Thyroid gland (tissue), 4 donors: ENCODE measurements around the gene BCL2L2.

Source experiments
- POLR2A ChIP-seq, 2 donors: fragments of 450-650 bp; IDR thresholded peaks; one replicate each; pipeline ENCODE4 v1.6.1; 2017; ENCODE audit warnings: antibody characterized with exemption in 2 of 2, mild to moderate bottlenecking in 2 of 2, moderate library complexity in 1 of 2
- TF ChIP-seq, protein P1 (sequence below), 6 experiments: fragments of 200-600 bp in 3 of 6; fragments of 450-650 bp in 3 of 6; sonication (generic) in 3 of 6; IDR thresholded peaks; one replicate each; pipeline ENCODE4 v1.5.1; 2016 to 2019; ENCODE audit warnings: antibody characterized with exemption in 6 of 6, mild to moderate bottlenecking in 2 of 6, inconsistent platforms in 1 of 6, moderate library complexity in 1 of 6

DNA sequence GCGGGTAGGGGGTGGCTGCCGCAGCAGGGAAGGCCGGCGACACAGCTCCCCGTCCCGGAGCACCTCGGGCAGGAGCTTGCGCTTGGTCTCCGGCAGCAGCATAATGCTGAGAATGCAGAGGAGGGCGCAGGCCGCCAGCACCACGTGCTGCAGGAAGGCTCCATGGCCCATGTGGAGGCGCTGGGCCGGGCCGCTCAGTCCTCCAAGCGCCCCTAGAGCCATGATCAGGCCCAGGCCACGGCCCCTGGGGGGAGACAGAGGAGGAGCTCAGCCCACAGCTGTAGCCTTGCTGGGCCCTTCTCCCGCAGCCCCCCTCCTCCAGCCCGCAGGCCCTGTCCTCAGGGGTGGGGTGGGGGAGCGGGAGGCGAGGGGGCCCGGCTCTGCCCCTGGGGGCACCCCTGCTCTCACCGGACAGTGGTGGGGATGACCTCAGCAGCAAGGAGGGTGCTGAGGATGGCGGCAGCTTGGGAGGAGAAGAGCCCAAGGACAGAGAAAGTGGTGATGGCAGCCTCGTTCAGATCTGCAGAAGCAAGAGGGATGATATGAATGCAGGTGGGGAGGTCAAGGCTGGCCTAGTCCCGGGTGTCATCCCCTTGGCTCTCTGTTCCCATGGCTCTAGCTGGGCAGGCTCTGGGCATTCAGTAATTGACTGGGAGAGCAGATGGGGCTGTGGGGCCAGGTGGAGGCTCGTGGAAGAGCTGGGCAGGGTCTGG, 40.2 kb downstream of the BCL2L2 start:
- TF ChIP-seq, protein P1, sequence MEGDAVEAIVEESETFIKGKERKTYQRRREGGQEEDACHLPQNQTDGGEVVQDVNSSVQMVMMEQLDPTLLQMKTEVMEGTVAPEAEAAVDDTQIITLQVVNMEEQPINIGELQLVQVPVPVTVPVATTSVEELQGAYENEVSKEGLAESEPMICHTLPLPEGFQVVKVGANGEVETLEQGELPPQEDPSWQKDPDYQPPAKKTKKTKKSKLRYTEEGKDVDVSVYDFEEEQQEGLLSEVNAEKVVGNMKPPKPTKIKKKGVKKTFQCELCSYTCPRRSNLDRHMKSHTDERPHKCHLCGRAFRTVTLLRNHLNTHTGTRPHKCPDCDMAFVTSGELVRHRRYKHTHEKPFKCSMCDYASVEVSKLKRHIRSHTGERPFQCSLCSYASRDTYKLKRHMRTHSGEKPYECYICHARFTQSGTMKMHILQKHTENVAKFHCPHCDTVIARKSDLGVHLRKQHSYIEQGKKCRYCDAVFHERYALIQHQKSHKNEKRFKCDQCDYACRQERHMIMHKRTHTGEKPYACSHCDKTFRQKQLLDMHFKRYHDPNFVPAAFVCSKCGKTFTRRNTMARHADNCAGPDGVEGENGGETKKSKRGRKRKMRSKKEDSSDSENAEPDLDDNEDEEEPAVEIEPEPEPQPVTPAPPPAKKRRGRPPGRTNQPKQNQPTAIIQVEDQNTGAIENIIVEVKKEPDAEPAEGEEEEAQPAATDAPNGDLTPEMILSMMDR (IDR thresholded peaks at IDR 0.05): no peak
- TF ChIP-seq POLR2A (IDR thresholded peaks at IDR 0.05): no peak
